GM23338 (cell line): ENCODE data around the gene CFAP57.

Experiments used
- CREB1 ChIP-seq: fragments of 250-450 bp; sonication (Bioruptor Pico); IDR thresholded peaks from 2 replicates; pipeline ENCODE4 v1.5.0; 2020; ENCODE audit warnings: low read depth, mild to moderate bottlenecking, moderate library complexity
- CTCF ChIP-seq, 2 experiments: fragments of 200-600 bp in 1 of 2; sonication (generic) in 1 of 2; conservative IDR thresholded peaks; 2 replicates each; pipeline versions ENCODE4 v1.5.1 to v1.6.1; 2016 to 2017; ENCODE audit warnings: antibody characterized with exemption in 2 of 2, low read depth in 2 of 2, mild to moderate bottlenecking in 2 of 2, moderate library complexity in 1 of 2
- EZH2 ChIP-seq: fragments of 200-600 bp; sonication (generic); IDR thresholded peaks from one replicate; pipeline ENCODE4 v1.8.0; 2017; ENCODE audit warnings: antibody characterized with exemption, mild to moderate bottlenecking, low read depth; ENCODE audit not compliant: unreplicated experiment
- EZH2phosphoT487 ChIP-seq: fragments of 200-600 bp; sonication (generic); IDR thresholded peaks from one replicate; pipeline ENCODE4 v1.8.1; 2018; ENCODE audit warnings: antibody characterized with exemption; ENCODE audit not compliant: unreplicated experiment
- JUNB ChIP-seq: IDR thresholded peaks from one replicate; pipeline ENCODE4 v1.6.1; 2016; ENCODE audit warnings: antibody characterized with exemption; ENCODE audit not compliant: unreplicated experiment
- POLR2AphosphoS5 ChIP-seq: IDR thresholded peaks from 2 replicates; pipeline ENCODE4 v1.6.1; 2016; ENCODE audit warnings: antibody characterized with exemption, low read depth
- ZNF331 ChIP-seq: fragments of 250-450 bp; sonication (Bioruptor Pico); IDR thresholded peaks from 2 replicates; pipeline ENCODE4 v1.5.0; 2020; ENCODE audit warnings: low read depth, mild to moderate bottlenecking, moderate library complexity
- TF ChIP-seq, protein P1 (sequence below): IDR thresholded peaks from one replicate; pipeline ENCODE4 v1.6.1; 2018; ENCODE audit warnings: antibody characterized with exemption; ENCODE audit not compliant: unreplicated experiment

- TF ChIP-seq CTCF (conservative IDR thresholded peaks at IDR 0.05; ENCODE audit: low read depth in 2 of 2) (no peak), POLR2AphosphoS5 (no peak), EZH2 (no peak), CREB1 (CRISPR knock-in tag) (no peak), ZNF331 (CRISPR knock-in tag) (no peak), JUNB (no peak), EZH2phosphoT487 (no peak)
- TF ChIP-seq, protein P1, sequence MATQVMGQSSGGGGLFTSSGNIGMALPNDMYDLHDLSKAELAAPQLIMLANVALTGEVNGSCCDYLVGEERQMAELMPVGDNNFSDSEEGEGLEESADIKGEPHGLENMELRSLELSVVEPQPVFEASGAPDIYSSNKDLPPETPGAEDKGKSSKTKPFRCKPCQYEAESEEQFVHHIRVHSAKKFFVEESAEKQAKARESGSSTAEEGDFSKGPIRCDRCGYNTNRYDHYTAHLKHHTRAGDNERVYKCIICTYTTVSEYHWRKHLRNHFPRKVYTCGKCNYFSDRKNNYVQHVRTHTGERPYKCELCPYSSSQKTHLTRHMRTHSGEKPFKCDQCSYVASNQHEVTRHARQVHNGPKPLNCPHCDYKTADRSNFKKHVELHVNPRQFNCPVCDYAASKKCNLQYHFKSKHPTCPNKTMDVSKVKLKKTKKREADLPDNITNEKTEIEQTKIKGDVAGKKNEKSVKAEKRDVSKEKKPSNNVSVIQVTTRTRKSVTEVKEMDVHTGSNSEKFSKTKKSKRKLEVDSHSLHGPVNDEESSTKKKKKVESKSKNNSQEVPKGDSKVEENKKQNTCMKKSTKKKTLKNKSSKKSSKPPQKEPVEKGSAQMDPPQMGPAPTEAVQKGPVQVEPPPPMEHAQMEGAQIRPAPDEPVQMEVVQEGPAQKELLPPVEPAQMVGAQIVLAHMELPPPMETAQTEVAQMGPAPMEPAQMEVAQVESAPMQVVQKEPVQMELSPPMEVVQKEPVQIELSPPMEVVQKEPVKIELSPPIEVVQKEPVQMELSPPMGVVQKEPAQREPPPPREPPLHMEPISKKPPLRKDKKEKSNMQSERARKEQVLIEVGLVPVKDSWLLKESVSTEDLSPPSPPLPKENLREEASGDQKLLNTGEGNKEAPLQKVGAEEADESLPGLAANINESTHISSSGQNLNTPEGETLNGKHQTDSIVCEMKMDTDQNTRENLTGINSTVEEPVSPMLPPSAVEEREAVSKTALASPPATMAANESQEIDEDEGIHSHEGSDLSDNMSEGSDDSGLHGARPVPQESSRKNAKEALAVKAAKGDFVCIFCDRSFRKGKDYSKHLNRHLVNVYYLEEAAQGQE, result no peak
Measured at GRCh38 chr1:43271186-43272118, 99.3 kb downstream of the CFAP57 start.
